HEK293 (cell line): ENCODE data around the gene CERS5.

Experiments used
- CTCF ChIA-PET: fragments of 350-600 bp; formaldehyde crosslinking; extraction: SDS; loops from one replicate; lab custom pipeline; 2021; ENCODE audit warnings: antibody characterized with exemption; lab: Yijun Ruan, JAX
- POLR2A ChIA-PET: fragments of 300-600 bp; formaldehyde crosslinking; extraction: SDS; loops from one replicate; lab custom pipeline; 2020; ENCODE audit warnings: antibody characterized with exemption, inconsistent platforms; lab: Yijun Ruan, JAX
- H3K27ac ChIP-seq: fragments of 200-500 bp; sonication (Bioruptor generic); 2 replicates; pipeline ENCODE4 v1.5.1; 2014; ENCODE audit warnings: low read depth, low read length, control low read depth, inconsistent platforms; ENCODE audit errors: extremely low read depth
- H3K36me3 ChIP-seq, 2 experiments: fragments of 200-500 bp in 1 of 2; sonication (Bioruptor generic) in 1 of 2; 1 replicate in 1 of 2; 2 replicates in 1 of 2; pipeline ENCODE4 v1.5.1; 2014 to 2017; ENCODE audit warnings: inconsistent platforms in 2 of 2, low read length in 2 of 2; ENCODE audit not compliant: control insufficient read depth in 2 of 2, insufficient read depth in 1 of 2
- H3K4me1 ChIP-seq: fragments of 200-500 bp; sonication (Bioruptor generic); 2 replicates; pipeline ENCODE4 v1.5.1; 2014; ENCODE audit warnings: mild to moderate bottlenecking, low read length, inconsistent platforms; ENCODE audit not compliant: control insufficient read depth, insufficient read depth
- H3K4me3 ChIP-seq: 2 replicates; pipeline ENCODE4 v1.5.1; 2011; ENCODE audit warnings: low read depth, mild to moderate bottlenecking, control low read depth, low read length, moderate library complexity
- H3K9me3 ChIP-seq: fragments of 200-500 bp; sonication (Bioruptor generic); 2 replicates; pipeline ENCODE4 v1.5.1; 2014; ENCODE audit warnings: low read depth, low read length, inconsistent platforms; ENCODE audit not compliant: control insufficient read depth, insufficient read depth
- EGR2 ChIP-seq: fragments of 450-650 bp; formaldehyde crosslinking; IDR thresholded peaks from 2 replicates; pipeline ENCODE4 v1.5.1; 2016; ENCODE audit warnings: low read depth, missing biosample characterization, missing genetic modification characterization
- KLF10 ChIP-seq: fragments of 450-650 bp; IDR thresholded peaks from 2 replicates; pipeline ENCODE4 v1.5.1; 2018; ENCODE audit warnings: missing biosample characterization, mild to moderate bottlenecking, missing genetic modification characterization
- KLF8 ChIP-seq: fragments of 450-650 bp; formaldehyde crosslinking; IDR thresholded peaks from 2 replicates; pipeline ENCODE4 v1.5.1; 2016; ENCODE audit warnings: missing biosample characterization, missing genetic modification characterization
- PRDM1 ChIP-seq: fragments of 450-650 bp; formaldehyde crosslinking; IDR thresholded peaks from 2 replicates; pipeline ENCODE4; 2016; ENCODE audit warnings: missing biosample characterization, missing genetic modification characterization
- SCRT1 ChIP-seq: fragments of 450-650 bp; formaldehyde crosslinking; IDR thresholded peaks from 2 replicates; pipeline ENCODE4 v1.5.1; 2016; ENCODE audit warnings: missing biosample characterization, missing genetic modification characterization, borderline replicate concordance
- SETDB1 ChIP-seq: IDR thresholded peaks from one replicate; pipeline ENCODE4 v1.6.1; 2017; ENCODE audit warnings: mild to moderate bottlenecking, low read length, moderate library complexity, mixed read lengths; ENCODE audit not compliant: insufficient read length
- ZFHX2 ChIP-seq: fragments of 450-650 bp; formaldehyde crosslinking; conservative IDR thresholded peaks from 2 replicates; pipeline ENCODE4 v1.5.1; 2016; ENCODE audit warnings: missing biosample characterization, missing genetic modification characterization
- ZFP69B ChIP-seq: fragments of 450-650 bp; formaldehyde crosslinking; IDR thresholded peaks from 2 replicates; pipeline ENCODE4 v1.5.1; 2016; ENCODE audit warnings: missing biosample characterization, missing genetic modification characterization
- ZNF302 ChIP-seq: fragments of 450-650 bp; formaldehyde crosslinking; IDR thresholded peaks from 2 replicates; pipeline ENCODE4 v1.5.1; 2016; ENCODE audit warnings: missing biosample characterization, missing genetic modification characterization, low read depth
- ZNF423 ChIP-seq: fragments of 450-650 bp; formaldehyde crosslinking; IDR thresholded peaks from 2 replicates; pipeline ENCODE4 v1.5.1; 2016; ENCODE audit warnings: missing biosample characterization, missing genetic modification characterization
- ZNF433 ChIP-seq: fragments of 450-650 bp; formaldehyde crosslinking; IDR thresholded peaks from 2 replicates; pipeline ENCODE4 v1.5.1; 2016; ENCODE audit warnings: missing biosample characterization, missing genetic modification characterization, low read depth
- ZNF473 ChIP-seq: fragments of 450-650 bp; formaldehyde crosslinking; IDR thresholded peaks from 2 replicates; pipeline ENCODE4 v1.5.1; 2017; ENCODE audit warnings: missing biosample characterization, missing genetic modification characterization
- ZNF501 ChIP-seq: fragments of 450-650 bp; formaldehyde crosslinking; IDR thresholded peaks from 2 replicates; pipeline ENCODE4 v1.5.1; 2016; ENCODE audit warnings: missing biosample characterization, missing genetic modification characterization
- ZNF510 ChIP-seq: fragments of 450-650 bp; formaldehyde crosslinking; IDR thresholded peaks from 2 replicates; pipeline ENCODE4 v1.5.1; 2018; ENCODE audit warnings: mild to moderate bottlenecking, missing genetic modification characterization, missing biosample characterization; ENCODE audit not compliant: insufficient replicate concordance
- ZNF654 ChIP-seq: fragments of 450-650 bp; formaldehyde crosslinking; IDR thresholded peaks from 2 replicates; pipeline ENCODE4 v1.5.1; 2016; ENCODE audit warnings: low read depth, missing biosample characterization, missing genetic modification characterization
- ZNF701 ChIP-seq: fragments of 450-650 bp; formaldehyde crosslinking; IDR thresholded peaks from 2 replicates; pipeline ENCODE4 v1.5.1; 2016; ENCODE audit warnings: missing biosample characterization, missing genetic modification characterization
- ZNF707 ChIP-seq: fragments of 450-650 bp; formaldehyde crosslinking; IDR thresholded peaks from 2 replicates; pipeline ENCODE4 v1.5.1; 2016; ENCODE audit warnings: missing biosample characterization, missing genetic modification characterization
- ZNF776 ChIP-seq: fragments of 450-650 bp; formaldehyde crosslinking; IDR thresholded peaks from 2 replicates; pipeline ENCODE4 v1.5.0; 2017; ENCODE audit warnings: missing biosample characterization, missing genetic modification characterization, borderline replicate concordance
- ZNF785 ChIP-seq: fragments of 450-650 bp; formaldehyde crosslinking; IDR thresholded peaks from 2 replicates; pipeline ENCODE4 v1.5.1; 2016; ENCODE audit warnings: missing biosample characterization, missing genetic modification characterization
- ZSCAN23 ChIP-seq: fragments of 450-650 bp; formaldehyde crosslinking; IDR thresholded peaks from 2 replicates; pipeline ENCODE4 v1.5.1; 2016; ENCODE audit warnings: missing biosample characterization, missing genetic modification characterization
- TF ChIP-seq, protein P1 (sequence below): fragments of 450-650 bp; formaldehyde crosslinking; IDR thresholded peaks from 2 replicates; pipeline ENCODE4 v1.5.1; 2016; ENCODE audit warnings: missing biosample characterization, missing genetic modification characterization

The CERS5 gene

GRCh38 chr12:50185970-50186663 lies 18.9 kb upstream of the CERS5 start (continued):
- TF ChIP-seq ZNF776 (tag by site-specific recombination) (no peak), ZNF701 (tag by site-specific recombination) (no peak), ZNF510 (no peak), ZSCAN23 (no peak), ZNF433 (tag by site-specific recombination) (no peak), ZNF302 (tag by site-specific recombination) (no peak), ZFP69B (tag by site-specific recombination) (no peak), ZNF423 (tag by site-specific recombination) (no peak), SETDB1 (no peak)

DNA sequence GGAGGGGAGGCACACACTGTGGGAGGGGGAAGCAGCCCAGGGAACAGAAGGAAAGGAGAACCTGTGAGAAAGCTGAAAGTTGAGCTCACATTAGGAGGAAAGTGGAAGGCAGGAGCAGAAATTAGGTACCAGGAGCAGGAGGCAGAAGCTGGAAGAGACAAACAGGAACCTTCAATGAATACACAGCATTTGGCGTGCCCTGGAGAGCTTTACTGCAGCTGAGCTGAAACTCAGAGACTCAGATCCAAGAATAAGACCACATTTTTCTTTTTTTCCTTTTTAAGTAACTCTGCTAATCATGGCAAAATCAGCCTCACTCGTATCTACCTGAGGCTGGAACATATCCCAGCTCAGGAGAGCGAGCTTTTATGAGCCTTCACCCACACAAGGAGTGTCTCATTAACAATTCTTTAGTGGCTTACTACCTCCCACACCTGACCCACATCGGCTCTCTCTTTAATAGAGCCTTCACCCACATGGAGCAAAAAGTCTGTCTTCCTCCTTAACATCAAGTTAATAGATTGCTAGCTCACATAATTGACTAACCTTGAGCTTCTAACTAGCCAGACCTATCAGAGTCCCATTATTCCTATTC lies 18.2 kb upstream of the CERS5 start:
- POLR2A ChIA-PET: no interaction called here
- no peak overlapping the region for H3K4me3 ChIP-seq
- TF ChIP-seq ZFHX2 (tag by site-specific recombination): peak; percentile 96
- no peak for TF ChIP-seq KLF8 (tag by site-specific recombination)
- peak; percentile 76 for TF ChIP-seq ZNF707 (tag by site-specific recombination)
- peak; percentile 97 for TF ChIP-seq EGR2 (tag by site-specific recombination)
- H3K36me3 ChIP-seq: peaks cover 0 to 14% of the 10 kb centered on the region in 2 experiments; a peak in 2 of 3 replicates
- H3K27ac ChIP-seq: no peak overlapping the region
- CTCF ChIA-PET: interaction anchor here (0.6 to 4.7 kb wide), 6 partner anchors 9 to 1080 kb away, joined by 3 to 21 read pairs (median 4); partner anchors contain the start of gene COX14
- H3K9me3 ChIP-seq: no peaks in the 10 kb centered on the region
- 0 out of 2 replicates have a peak, but pooled peaks cover 2% of the 10 kb centered on the region for H3K4me1 ChIP-seq

DNA sequence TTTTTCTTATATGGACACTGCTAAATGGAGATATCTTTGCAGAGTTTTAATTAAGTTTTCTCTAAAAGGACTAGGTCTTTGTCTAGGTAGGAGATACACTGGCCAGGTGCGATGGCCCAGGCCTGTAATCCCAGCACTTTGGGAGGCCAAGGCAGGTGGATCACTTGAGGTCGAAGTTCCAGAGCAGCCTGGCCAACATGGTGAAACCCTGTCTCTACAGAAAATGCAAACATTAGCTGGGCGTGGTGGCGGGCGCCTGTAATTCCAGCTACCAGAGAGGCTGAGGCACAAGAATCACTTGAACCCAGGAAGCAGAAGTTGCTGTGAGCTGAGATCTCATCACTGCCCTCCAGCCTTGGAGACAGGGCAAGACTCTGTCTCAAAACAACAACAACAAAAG lies 17.1 kb upstream of the CERS5 start:
- POLR2A ChIA-PET: no interaction called here
- H3K9me3 ChIP-seq: no peaks in the 10 kb centered on the region
- 0 out of 2 replicates have a peak, but pooled peaks cover 2% of the 10 kb centered on the region for H3K4me1 ChIP-seq
- H3K36me3 ChIP-seq: peaks cover 0 to 19% of the 10 kb centered on the region in 2 experiments; a peak in 2 of 3 replicates
- H3K4me3 ChIP-seq: no peak overlapping the region
- no peak overlapping the region for H3K27ac ChIP-seq
- TF ChIP-seq, protein P1, sequence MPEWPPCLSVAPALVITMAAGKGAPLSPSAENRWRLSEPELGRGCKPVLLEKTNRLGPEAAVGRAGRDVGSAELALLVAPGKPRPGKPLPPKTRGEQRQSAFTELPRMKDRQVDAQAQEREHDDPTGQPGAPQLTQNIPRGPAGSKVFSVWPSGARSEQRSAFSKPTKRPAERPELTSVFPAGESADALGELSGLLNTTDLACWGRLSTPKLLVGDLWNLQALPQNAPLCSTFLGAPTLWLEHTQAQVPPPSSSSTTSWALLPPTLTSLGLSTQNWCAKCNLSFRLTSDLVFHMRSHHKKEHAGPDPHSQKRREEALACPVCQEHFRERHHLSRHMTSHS (tag by site-specific recombination): no peak
- TF ChIP-seq ZNF510 (no peak), ZNF501 (tag by site-specific recombination) (no peak), ZNF423 (tag by site-specific recombination) (no peak), SCRT1 (tag by site-specific recombination) (no peak), KLF10 (tag by site-specific recombination) (no peak)
- CTCF ChIA-PET: interaction anchor here (1.0 to 4.7 kb wide), 4 partner anchors 8 to 130 kb away, joined by 3 to 21 read pairs (median 4); no protein-coding TSS in a partner anchor

DNA sequence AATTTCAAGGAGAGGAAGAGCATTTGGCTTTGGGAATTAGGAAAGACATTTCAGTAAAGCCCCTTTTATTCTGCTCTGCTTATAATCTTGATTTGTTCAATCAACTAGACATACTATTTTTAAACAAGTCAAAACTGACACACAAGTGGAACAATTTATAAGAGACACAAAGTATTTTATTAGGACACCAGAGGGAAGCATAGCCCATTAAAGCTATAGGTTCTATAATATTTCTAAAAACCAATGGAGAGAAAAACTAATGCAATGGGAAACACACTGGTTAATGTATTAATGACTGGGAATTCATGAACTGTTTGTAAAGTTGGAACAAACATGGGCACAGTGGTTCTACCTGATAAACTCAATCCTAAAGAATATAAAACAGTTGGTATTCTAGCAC lies 15.3 kb upstream of the CERS5 start:
- ChIA-PET CTCF (interaction anchor here (0.6 to 3.8 kb wide), 6 partner anchors 30 to 208 kb away, joined by 3 to 17 read pairs (median 4); partner anchors contain the start of gene COX14), POLR2A (no interaction called here)
- Histone ChIP-seq H3K4me1 (no peaks in the 10 kb centered on the region), H3K27ac (no peak overlapping the region), H3K4me3 (no peak overlapping the region), H3K9me3 (no peaks in the 10 kb centered on the region), H3K36me3 (peaks cover 4 to 26% of the 10 kb centered on the region in 2 experiments; a peak in 2 of 3 replicates)
- peak; percentile 22 for TF ChIP-seq ZNF654 (tag by site-specific recombination)
- TF ChIP-seq ZNF707 (tag by site-specific recombination): no peak
- TF ChIP-seq PRDM1: no peak
- no peak for TF ChIP-seq ZNF473 (tag by site-specific recombination)
- TF ChIP-seq ZNF785: no peak
